Measurements from ENCODE around the gene RANGAP1. TPM values are rescaled to one million over a fixed set of nuclear protein-coding genes. Genes with fewer than 3 reads are reported as not detected.
A peak's percentile ranks its signal among the peaks of the same experiment; 100 is the strongest.

Gene RANGAP1
- total RNA-seq, 4 donors from 2014 or later = 18.7 to 38.7 (median 35.6) TPM

GRCh38 chr22:41239443-41240128 is 46.4 kb downstream of the RANGAP1 start:
- Histone ChIP-seq H3K27ac (no peak overlapping the region), H3K4me1 (peaks cover 0 to 9% of the 10 kb centered on the region in 2 donors), H3K9me3 (no peaks in the 10 kb centered on the region), H3K27me3 (no peaks in the 10 kb centered on the region), H3K36me3 (no peaks in the 10 kb centered on the region), H3K4me3 (no peak overlapping the region)
- TF ChIP-seq POLR2A (IDR thresholded peaks at IDR 0.05) (no peak), CTCF (IDR thresholded peaks at IDR 0.05) (no peak)
- no peak for DNase-seq
- intact Hi-C loops (cut with DNase I; ENCODE audit: low total_unique reads) = no loop called here

- intact Hi-C loops (cut with DNase I; ENCODE audit: low total_unique reads) = no loop called here
- no peak for DNase-seq
- no peaks in the 10 kb centered on the region for H3K27me3 ChIP-seq
- no peak overlapping the region for H3K27ac ChIP-seq
- no peaks in the 10 kb centered on the region for H3K36me3 ChIP-seq
- no peak overlapping the region for H3K4me3 ChIP-seq
- peaks cover 0 to 9% of the 10 kb centered on the region in 2 donors for H3K4me1 ChIP-seq
- TF ChIP-seq CTCF (IDR thresholded peaks at IDR 0.05) (no peak), POLR2A (IDR thresholded peaks at IDR 0.05) (no peak)
- no peaks in the 10 kb centered on the region for H3K9me3 ChIP-seq
Measured at GRCh38 chr22:41238570-41239442, 47.2 kb downstream of the RANGAP1 start.

GRCh38 chr22:41237707-41238569 is 48.0 kb downstream of the RANGAP1 start:
- Histone ChIP-seq H3K4me1 (peaks cover 0 to 9% of the 10 kb centered on the region in 2 donors), H3K27me3 (no peaks in the 10 kb centered on the region), H3K36me3 (no peaks in the 10 kb centered on the region), H3K27ac (no peak overlapping the region), H3K9me3 (no peaks in the 10 kb centered on the region), H3K4me3 (peak overlapping the region; percentile 2 to 44)
- DNase-seq = peak in 1 of 2 donors; percentile 54
- TF ChIP-seq POLR2A (IDR thresholded peaks at IDR 0.05) (no peak), CTCF (IDR thresholded peaks at IDR 0.05) (peak in 3 of 4 experiments; percentile 53 to 57 (median 54))
- intact Hi-C loops (cut with DNase I; ENCODE audit: low total_unique reads) = no loop called here

- Histone ChIP-seq H3K27me3 (no peaks in the 10 kb centered on the region), H3K27ac (no peak overlapping the region), H3K36me3 (no peaks in the 10 kb centered on the region), H3K9me3 (no peaks in the 10 kb centered on the region), H3K4me3 (peak overlapping the region; percentile 2 to 44), H3K4me1 (peaks cover 0 to 9% of the 10 kb centered on the region in 2 donors)
- intact Hi-C loops (cut with DNase I; ENCODE audit: low total_unique reads) = no loop called here
- peak in 1 of 4 experiments; percentile 28 for TF ChIP-seq CTCF (IDR thresholded peaks at IDR 0.05)
- TF ChIP-seq POLR2A (IDR thresholded peaks at IDR 0.05) = no peak
- no peak for DNase-seq
Measured at GRCh38 chr22:41237036-41237706, 48.8 kb downstream of the RANGAP1 start.
